ENCODE results near the gene PSMD7. TPM values are rescaled to one million over a fixed set of nuclear protein-coding genes. Genes with fewer than 3 reads are reported as not detected.
A peak's percentile ranks its signal among the peaks of the same experiment; 100 is the strongest.

The PSMD7 gene
- total RNA-seq, 1 donor from 2014 or later = 127 TPM

- H3K4me3 ChIP-seq = no peak overlapping the region
- no peaks in the 10 kb centered on the region for H3K4me1 Mint-ChIP-seq
- no peak overlapping the region for H2AFZ ChIP-seq (replicated peaks)
- H3K27ac ChIP-seq = no peak overlapping the region
- H3K36me3 ChIP-seq = peaks cover 14% of the 10 kb centered on the region
- H3K4me2 ChIP-seq = no peak overlapping the region
- TF ChIP-seq EZH2phosphoT487 (IDR thresholded peaks at IDR 0.05) = no peak
- no peak for TF ChIP-seq CTCF (IDR thresholded peaks at IDR 0.05)
- no peak for TF ChIP-seq EZH2 (IDR thresholded peaks at IDR 0.05)
- H3K4me3 Mint-ChIP-seq = no peak overlapping the region
- H3K4me1 ChIP-seq = no peaks in the 10 kb centered on the region
- H3K27me3 Mint-ChIP-seq (ENCODE audit: insufficient read depth, low read depth) = no peaks in the 10 kb centered on the region
- H3K9me3 Mint-ChIP-seq = no peaks in the 10 kb centered on the region
- H3K27me3 ChIP-seq = no peaks in the 10 kb centered on the region
- H3K9me3 ChIP-seq (ENCODE audit: low read depth) = no peaks in the 10 kb centered on the region
- no peak overlapping the region for H3K27ac Mint-ChIP-seq
- no peaks in the 10 kb centered on the region for H3K79me2 ChIP-seq (ENCODE audit: low read depth)
- H3K36me3 Mint-ChIP-seq = peaks cover 12% of the 10 kb centered on the region
- no peak overlapping the region for H3K9ac ChIP-seq
- peaks cover 49% of the 10 kb centered on the region for H3F3A ChIP-seq (ENCODE audit: low read depth)
- no peak for DNase-seq (ENCODE audit: low spot score)
- no peaks in the 10 kb centered on the region for H4K20me1 ChIP-seq (ENCODE audit: low read depth)
Observed at GRCh38 chr16:74307383-74307782, 10.8 kb downstream of the PSMD7 start.

GRCh38 chr16:74309789-74310781, 13.5 kb downstream of the PSMD7 start:
- H3K9me3 Mint-ChIP-seq = no peaks in the 10 kb centered on the region
- DNase-seq (ENCODE audit: low spot score) = peak; percentile 64

GRCh38 chr16:74315059-74315458, 18.4 kb downstream of the PSMD7 start:
- no peaks in the 10 kb centered on the region for H3K79me2 ChIP-seq (ENCODE audit: low read depth)
- H3K9ac ChIP-seq = no peak overlapping the region
- Mint-ChIP-seq H3K36me3 (peaks cover 15% of the 10 kb centered on the region), H3K27me3 (ENCODE audit: insufficient read depth, low read depth) (peaks cover 9% of the 10 kb centered on the region), H3K27ac (no peak overlapping the region), H3K4me1 (no peaks in the 10 kb centered on the region), H3K4me3 (no peak overlapping the region), H3K9me3 (no peaks in the 10 kb centered on the region)
- no peaks in the 10 kb centered on the region for H3K9me3 ChIP-seq (ENCODE audit: low read depth)
- no peaks in the 10 kb centered on the region for H3K4me1 ChIP-seq
- no peaks in the 10 kb centered on the region for H3K36me3 ChIP-seq
- no peak overlapping the region for H2AFZ ChIP-seq (replicated peaks)
- H4K20me1 ChIP-seq (ENCODE audit: low read depth) = no peaks in the 10 kb centered on the region
- no peaks in the 10 kb centered on the region for H3F3A ChIP-seq (ENCODE audit: low read depth)
- no peak overlapping the region for H3K27ac ChIP-seq
- TF ChIP-seq CTCF (IDR thresholded peaks at IDR 0.05) (no peak), EZH2phosphoT487 (IDR thresholded peaks at IDR 0.05) (no peak), EZH2 (IDR thresholded peaks at IDR 0.05) (no peak)
- no peak overlapping the region for H3K4me3 ChIP-seq
- no peak for DNase-seq (ENCODE audit: low spot score)
- no peaks in the 10 kb centered on the region for H3K27me3 ChIP-seq
- H3K4me2 ChIP-seq = no peak overlapping the region

More at GRCh38 chr16:74309789-74310781, 13.5 kb downstream of the PSMD7 start:
- no peaks in the 10 kb centered on the region for H3K9me3 ChIP-seq (ENCODE audit: low read depth)
- H3K9ac ChIP-seq = no peak overlapping the region
- H3K27me3 ChIP-seq = no peaks in the 10 kb centered on the region
- no peak overlapping the region for H3K4me3 ChIP-seq
- H3K4me2 ChIP-seq = no peak overlapping the region
- Mint-ChIP-seq H3K4me3 (no peak overlapping the region), H3K36me3 (peaks cover 22% of the 10 kb centered on the region), H3K27me3 (ENCODE audit: insufficient read depth, low read depth) (peaks cover 5% of the 10 kb centered on the region), H3K4me1 (no peaks in the 10 kb centered on the region), H3K27ac (no peak overlapping the region)
- H4K20me1 ChIP-seq (ENCODE audit: low read depth) = no peaks in the 10 kb centered on the region
- no peaks in the 10 kb centered on the region for H3K79me2 ChIP-seq (ENCODE audit: low read depth)
- peak; percentile 81 for TF ChIP-seq CTCF (IDR thresholded peaks at IDR 0.05)
- no peak for TF ChIP-seq EZH2phosphoT487 (IDR thresholded peaks at IDR 0.05)
- no peak for TF ChIP-seq EZH2 (IDR thresholded peaks at IDR 0.05)
- H3F3A ChIP-seq (ENCODE audit: low read depth) = peaks cover 22% of the 10 kb centered on the region
- H2AFZ ChIP-seq (replicated peaks) = no peak overlapping the region
- H3K27ac ChIP-seq = no peak overlapping the region
- H3K36me3 ChIP-seq = no peaks in the 10 kb centered on the region
- H3K4me1 ChIP-seq = no peaks in the 10 kb centered on the region
